DND-41 (cell line): Measurements from ENCODE around the gene PKHD1.

Experiments
- EZH2 ChIP-seq: IDR thresholded peaks from 3 replicates; pipeline ENCODE4 v1.6.1; 2012; ENCODE audit warnings: borderline replicate concordance, low read depth, mild to moderate bottlenecking, moderate library complexity, low read length, inconsistent platforms; ENCODE audit not compliant: severe bottlenecking
- TF ChIP-seq, protein P1 (sequence below): IDR thresholded peaks from 2 replicates; pipeline ENCODE4 v1.5.1; 2012; ENCODE audit warnings: borderline replicate concordance, low read length, moderate library complexity, mild to moderate bottlenecking; ENCODE audit not compliant: poor library complexity, severe bottlenecking; ENCODE audit errors: extremely low read depth

DNA sequence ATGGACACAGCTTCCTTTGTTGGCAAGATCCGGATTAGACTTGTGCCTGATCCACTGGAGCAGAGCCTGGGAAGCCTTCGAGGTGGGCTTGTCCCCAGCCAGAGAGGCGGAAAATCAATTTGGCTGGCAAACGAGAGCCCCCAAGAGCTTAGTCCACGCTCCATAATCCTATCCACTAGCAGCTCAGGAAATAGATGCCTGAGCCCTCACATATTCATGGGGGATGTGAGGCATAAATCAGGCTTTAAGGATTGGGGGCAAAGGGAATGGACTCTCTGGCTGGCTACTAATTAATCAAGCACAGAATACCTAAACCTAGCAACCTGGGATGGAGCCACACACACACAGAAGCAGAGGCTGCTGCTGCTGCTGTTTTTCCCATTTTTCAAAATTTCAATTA is 137.9 kb downstream of the PKHD1 start:
- TF ChIP-seq, protein P1, sequence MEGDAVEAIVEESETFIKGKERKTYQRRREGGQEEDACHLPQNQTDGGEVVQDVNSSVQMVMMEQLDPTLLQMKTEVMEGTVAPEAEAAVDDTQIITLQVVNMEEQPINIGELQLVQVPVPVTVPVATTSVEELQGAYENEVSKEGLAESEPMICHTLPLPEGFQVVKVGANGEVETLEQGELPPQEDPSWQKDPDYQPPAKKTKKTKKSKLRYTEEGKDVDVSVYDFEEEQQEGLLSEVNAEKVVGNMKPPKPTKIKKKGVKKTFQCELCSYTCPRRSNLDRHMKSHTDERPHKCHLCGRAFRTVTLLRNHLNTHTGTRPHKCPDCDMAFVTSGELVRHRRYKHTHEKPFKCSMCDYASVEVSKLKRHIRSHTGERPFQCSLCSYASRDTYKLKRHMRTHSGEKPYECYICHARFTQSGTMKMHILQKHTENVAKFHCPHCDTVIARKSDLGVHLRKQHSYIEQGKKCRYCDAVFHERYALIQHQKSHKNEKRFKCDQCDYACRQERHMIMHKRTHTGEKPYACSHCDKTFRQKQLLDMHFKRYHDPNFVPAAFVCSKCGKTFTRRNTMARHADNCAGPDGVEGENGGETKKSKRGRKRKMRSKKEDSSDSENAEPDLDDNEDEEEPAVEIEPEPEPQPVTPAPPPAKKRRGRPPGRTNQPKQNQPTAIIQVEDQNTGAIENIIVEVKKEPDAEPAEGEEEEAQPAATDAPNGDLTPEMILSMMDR: no peak
- no peak for TF ChIP-seq EZH2
